GM21737 (cell line): ENCODE measurements around the gene ADAM21.
"Not testable (repeated sequence)": the region's sequence is repeated elsewhere in the genome, so short reads cannot be mapped to it uniquely, and the experiment has no call there.

Experiments used
- ATAC-seq: cut with Tn5 transposase; IDR thresholded peaks from one replicate; pipeline ENCODE4 v1.9.1; 2021; ENCODE audit warnings: mild to moderate bottlenecking, moderate library complexity; ENCODE audit not compliant: unreplicated experiment

The ADAM21 gene

GRCh38 chr14:70475459-70475858 lies 23.5 kb downstream of the ADAM21 start:
- ATAC-seq: not testable (repeated sequence)

GRCh38 chr14:70477356-70478105 lies 25.6 kb downstream of the ADAM21 start:
- not testable (repeated sequence) for ATAC-seq

- ATAC-seq: no peak
Measured at GRCh38 chr14:70489579-70490200, 37.7 kb downstream of the ADAM21 start.

GRCh38 chr14:70498191-70498590 lies 46.2 kb downstream of the ADAM21 start:
- ATAC-seq: no peak
